Ammon's horn (tissue), 1 donor: ENCODE measurements around the gene MCOLN3.
A peak's percentile ranks its signal among the peaks of the same experiment; 100 is the strongest.
"Not testable (repeated sequence)": the region's sequence is repeated elsewhere in the genome, so short reads cannot be mapped to it uniquely, and the experiment has no call there.

Experiments used
- DNase-seq: peaks from one replicate; pipeline ENCODE4 v3.0.0-alpha.2; 2016; ENCODE audit warnings: low spot score

MCOLN3 gene

DNA sequence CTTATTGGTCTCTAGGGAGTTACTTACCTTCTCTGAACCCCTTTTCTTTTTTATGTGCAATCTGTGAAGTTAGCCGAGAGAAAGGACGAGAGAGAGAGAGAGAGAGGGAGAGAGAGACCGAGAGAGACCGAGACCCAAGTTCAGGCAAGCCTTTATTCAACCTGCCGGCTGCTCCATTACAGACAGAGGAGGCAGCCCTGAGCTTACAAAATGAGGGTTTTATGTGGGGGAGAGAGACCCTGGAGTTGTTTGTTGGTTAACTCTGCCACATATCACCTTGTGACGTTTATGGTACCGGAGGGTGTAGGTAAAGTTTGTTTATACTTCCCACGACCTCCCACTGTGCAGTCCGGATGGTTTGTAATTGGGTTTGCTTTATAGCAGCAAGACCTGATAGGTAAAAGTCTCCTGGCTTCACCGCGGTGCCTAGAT lies 1.5 kb upstream of the MCOLN3 start:
- DNase-seq: no peak

DNA sequence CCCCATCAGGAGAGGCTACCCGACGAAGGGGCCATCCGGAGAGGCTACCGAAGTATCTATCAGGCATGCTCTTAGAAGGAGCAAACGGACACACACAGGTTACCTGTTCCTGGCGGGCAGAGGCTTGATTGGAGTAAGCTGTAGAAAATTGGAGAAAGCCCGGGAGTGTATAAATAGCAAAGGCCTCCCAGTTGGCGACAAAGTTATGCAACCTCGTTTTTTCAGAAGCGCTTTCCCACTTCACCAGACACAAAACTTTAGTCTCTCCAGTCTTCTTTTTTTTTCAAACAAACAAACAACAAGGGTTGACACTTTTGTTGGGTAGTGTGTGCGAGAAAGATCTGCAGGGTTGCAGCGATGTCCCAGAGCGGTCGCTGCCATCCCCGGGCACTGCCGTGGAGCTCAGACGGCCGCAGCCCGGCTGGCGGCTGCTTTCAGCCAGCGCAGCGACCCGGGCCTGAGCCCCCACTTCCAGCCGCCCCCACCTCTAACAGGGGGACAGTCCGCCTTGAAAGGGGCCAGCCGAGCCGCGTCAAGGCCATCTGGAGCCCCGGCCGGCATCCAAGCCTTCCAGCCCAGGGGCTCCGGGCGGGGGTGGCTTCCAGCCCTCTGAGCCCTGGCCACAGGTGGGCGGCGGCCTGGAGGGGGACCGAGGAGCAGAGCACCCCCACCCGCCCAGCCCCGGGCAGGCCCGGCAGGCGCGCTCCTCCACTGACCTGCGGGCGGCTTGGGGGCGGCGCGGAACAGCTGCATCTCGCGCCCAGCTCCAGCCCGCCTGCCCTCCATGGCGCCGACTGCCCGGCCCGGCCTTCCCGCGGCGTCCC lies 616 bp downstream of the MCOLN3 start:
- no peak for DNase-seq

DNA sequence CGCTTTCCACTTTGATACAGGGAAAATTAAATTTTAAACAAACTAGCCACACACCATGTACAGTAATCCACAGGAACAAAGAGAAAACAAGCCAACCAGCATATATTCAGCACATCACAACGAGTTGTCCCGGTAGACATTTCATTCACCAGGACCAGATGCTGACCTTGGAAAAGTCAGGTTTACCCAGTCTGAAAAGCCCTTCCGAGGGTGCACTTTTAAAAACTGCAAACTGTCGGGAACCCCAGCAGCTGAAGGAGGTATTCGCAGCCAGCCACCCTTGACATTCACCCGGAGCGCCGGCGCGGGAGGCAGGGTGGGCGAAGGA lies 1.2 kb downstream of the MCOLN3 start:
- DNase-seq: no peak

DNA sequence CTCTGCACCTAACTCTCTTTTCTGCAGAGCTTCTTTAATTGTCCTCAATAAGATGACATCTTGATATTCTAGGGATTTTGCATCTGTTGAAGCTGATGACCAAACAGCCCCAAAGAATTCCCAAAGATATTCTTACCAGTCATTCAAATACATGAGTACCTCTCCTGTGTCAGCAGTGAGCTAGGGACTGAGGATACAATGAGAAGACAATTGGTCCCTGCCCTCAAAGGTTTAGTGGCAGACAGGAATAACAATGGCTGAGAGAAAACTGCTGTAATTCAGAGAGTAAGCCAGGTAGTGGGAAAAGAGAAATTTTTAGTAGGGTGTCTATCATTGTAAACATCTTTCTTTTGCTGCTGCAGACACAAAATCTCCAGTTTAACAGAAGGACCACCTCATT lies 5.9 kb downstream of the MCOLN3 start:
- no peak for DNase-seq

DNA sequence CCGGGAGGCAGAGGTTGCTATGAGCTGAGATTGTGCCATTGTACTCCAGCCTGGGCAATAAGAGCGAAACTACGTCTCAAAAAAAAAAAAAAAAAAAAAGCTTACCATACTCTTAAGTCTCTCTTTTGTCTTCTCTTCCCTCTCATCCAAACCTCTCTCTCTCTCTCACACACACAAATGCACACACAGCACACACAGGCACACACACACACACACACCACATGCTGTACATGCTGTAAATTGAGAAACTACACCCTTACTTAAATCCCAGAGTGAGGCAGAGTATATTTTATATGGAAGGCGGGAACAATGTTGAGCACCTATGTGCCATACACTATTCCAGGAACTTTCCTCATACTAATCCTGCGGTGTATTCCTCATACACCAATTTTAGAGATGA lies 6.5 kb downstream of the MCOLN3 start:
- no peak for DNase-seq

DNA sequence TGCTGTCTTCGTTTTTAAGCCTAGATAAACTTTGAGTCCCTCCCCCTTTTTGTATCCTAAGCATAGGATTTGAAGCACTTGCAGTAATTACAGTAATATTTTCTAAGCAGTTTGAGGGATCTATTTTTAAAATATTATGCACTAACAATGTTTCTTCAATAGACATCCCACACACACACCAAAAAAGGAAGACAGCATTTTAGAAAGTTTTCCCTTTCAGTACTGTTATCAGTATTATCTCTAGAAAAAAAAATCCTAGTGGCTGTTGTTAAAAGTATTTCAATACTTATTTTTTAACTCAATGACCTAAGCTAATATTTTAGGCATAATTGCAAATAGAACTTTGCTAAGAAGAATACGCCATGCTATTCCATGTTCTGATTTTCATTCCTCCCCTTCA lies 15.1 kb downstream of the MCOLN3 start:
- DNase-seq: no peak

DNA sequence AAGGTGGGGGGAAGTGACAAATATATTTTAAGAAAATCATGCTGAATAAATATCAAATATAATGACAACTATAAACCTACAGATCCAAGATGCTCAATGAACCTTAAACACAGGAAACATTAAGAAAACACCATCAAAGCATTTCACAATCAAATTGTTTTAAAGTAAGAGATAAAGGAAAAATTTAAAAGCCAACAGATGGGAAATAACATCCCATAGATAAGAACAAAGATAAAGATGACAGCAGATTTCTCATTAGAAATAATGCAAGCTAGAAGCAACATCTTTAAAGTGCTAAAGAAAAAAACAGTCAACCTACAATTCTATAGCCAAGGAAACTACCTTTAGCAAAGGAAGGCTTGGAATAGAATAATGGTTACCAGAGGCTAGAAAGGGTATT lies 17.8 kb downstream of the MCOLN3 start:
- no peak for DNase-seq

DNA sequence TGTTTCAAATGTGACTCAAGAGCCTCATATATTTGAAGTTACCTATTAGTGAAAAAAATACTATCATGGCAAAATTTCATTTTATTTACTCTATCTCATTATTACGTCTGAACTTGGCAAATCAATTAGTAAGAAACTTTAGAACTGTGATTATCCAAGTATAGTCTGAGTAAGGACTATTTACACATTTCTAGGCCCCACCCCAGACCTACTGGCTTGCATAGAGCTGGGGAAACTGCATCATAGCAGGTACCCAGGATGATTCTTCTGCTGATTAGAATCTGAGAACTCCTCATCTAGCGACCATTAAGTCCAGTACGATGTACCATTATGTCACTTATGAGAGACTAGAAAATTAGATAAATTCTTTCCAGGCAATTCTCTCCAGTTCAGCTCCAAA lies 20.1 kb downstream of the MCOLN3 start:
- no peak for DNase-seq

DNA sequence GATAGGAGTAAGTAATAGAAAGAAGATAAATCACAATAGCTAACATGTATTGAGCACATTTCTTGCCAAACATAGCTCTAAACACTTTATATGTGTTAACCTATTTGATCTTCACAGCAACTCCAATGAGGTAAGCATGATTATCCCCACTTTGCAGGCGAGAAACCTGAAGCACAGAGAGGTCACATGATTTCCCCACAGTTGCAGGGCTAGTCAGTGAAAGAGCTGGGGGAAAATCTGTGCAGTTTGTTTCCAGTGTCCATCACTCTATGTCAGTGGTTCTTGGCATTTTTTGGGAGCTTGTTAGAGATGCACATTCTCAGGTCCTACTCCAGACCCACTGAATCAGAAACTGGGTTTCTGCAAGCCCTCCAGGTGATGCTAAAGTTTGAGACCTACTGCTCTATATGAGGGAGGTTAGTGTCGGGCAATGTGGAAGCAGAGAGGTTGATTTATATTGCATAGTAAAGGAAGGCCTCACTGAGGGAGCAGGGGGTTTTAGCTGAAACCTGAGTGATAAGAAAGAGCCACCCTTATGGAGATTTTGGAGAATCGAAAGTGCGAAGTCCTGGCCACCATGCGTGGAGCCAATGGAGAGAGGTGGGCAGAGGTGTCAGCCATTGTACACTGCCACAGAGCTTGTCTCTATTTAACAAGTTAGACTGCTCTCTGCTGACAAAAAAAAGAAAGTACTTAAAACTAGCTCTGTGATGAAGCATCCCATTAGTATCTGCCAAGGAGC lies 20.9 kb downstream of the MCOLN3 start:
- no peak for DNase-seq

DNA sequence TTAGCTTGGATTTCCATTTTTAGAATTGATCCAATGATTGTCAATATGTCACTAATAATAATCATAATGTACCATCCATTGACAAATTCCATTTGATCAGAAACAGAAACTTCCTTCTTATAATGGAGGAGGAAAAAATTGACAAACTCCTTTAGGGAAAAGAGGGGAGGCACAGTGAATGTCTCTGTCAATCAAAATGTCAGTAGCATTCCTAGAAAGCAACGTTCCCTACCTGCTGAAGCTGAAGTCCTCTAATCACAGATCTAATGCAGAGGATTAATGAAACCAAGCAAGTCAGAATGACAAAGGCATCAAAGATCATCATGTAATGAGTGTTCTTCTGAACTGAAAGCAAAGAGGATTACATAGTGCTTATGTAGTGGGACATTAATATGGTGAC lies 22.4 kb downstream of the MCOLN3 start:
- no peak for DNase-seq

DNA sequence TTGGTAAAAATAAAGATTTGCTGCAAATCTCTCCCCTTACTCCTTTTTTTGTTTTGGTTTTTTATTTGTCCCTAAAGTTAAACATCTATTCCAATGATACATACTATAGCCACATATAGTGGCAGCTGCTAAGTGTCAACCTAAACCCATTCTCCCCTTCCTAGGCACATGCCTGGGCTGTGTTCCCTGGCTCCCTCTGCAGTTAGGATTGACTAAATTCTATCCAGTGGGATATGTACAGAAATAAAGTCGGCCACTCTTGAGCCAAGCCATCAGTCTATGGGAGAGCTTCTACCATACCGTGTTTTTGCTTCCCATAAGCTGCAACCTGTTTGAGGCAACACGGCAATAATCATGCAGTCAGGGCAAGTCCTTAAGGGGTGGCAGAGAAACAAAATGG lies 23.6 kb downstream of the MCOLN3 start:
- DNase-seq: no peak

DNA sequence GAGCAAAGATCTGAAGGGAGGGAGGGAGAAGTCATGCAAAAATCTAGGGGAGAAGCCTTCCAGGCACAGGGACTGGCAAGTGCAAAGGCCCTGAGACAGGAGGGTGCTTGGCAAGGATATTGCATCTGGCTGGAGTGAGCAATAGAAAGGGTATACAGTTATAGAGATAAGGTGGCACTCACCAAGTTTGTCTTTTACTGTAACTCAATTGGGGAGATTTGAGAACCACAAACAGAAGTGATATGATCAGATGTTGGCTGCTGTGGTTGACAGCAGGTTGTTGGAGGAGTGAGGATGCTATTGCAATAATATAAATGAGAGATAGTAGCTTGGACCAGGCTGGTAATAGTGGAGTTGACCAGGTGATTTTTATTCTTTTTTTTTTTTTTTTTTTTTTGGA lies 25.6 kb downstream of the MCOLN3 start:
- no peak for DNase-seq

DNA sequence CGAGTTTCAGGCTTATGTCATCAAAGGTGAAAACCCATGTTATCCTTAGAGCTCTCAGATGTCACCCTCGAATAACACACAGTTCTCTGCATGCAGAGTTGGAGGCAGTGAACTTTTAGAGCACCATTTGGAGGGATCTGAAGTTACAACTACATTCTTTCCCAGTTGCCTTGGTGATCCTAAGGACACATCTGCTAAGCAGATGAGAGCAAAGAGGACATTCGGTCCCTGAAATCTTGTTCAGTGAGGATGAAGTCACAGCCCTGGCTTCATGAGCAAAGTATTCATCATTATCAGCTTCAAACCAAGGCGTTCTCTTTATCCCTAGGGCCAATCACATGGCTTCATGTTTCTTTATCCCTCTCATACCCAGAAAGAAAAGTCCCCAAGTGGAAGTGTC lies 28.3 kb downstream of the MCOLN3 start:
- no peak for DNase-seq

DNA sequence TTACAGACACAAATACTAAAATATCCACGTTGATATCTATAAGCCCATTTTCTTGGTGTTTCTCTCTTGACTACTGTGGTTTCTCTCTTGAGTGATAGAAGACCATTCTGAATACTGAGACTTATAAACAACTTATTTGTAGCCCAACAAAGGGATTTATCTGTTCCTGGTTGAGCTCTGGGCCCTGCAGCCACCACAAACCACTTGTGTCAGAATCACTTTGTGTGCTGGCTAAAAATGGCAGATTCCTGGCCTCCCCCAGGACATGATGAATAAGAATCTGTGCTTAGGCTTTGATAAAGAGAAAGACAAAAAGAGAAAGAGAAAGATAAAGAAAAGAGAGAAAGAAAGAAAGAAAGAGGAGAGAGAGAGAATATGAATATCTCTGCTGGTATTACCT lies 32.5 kb downstream of the MCOLN3 start:
- DNase-seq: no peak

DNA sequence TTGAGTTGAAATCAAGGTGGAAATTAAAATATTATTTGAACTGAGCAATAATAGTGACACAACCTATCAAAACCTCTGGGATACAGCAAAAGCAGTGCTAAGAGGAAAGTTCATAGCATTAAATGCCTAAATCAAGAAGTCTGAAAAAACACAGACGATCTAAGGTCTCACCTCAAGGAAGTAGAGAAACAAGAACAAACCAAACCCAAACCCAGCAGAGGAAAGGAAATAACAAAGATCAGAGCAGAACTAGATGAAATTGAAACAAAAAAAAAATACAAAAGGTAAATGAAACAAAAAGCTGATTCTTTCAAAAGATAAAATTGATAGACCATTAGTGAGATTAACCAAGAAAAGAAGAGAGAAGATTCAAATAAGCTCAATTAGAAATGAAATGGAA lies 42.7 kb downstream of the MCOLN3 start:
- not testable (repeated sequence) for DNase-seq

DNA sequence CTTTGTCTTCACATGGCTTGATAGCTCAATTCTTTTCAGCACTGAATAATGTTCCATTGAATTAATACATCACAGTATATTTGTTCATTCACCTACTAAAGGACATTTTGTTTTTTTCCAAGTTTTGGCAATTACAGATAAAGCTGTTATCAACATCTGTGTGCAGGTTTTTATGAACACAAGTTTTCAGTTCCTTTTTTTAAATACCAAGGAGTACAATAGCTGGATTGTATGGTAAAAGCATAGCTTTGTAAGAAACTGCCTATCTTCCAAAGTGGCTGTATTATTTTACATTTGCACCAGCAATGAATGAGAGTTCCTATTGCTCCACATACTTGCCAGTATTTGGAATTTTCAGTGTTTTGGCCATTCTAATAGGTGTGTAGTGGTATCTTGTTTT lies 46.6 kb downstream of the MCOLN3 start:
- DNase-seq: no peak

DNA sequence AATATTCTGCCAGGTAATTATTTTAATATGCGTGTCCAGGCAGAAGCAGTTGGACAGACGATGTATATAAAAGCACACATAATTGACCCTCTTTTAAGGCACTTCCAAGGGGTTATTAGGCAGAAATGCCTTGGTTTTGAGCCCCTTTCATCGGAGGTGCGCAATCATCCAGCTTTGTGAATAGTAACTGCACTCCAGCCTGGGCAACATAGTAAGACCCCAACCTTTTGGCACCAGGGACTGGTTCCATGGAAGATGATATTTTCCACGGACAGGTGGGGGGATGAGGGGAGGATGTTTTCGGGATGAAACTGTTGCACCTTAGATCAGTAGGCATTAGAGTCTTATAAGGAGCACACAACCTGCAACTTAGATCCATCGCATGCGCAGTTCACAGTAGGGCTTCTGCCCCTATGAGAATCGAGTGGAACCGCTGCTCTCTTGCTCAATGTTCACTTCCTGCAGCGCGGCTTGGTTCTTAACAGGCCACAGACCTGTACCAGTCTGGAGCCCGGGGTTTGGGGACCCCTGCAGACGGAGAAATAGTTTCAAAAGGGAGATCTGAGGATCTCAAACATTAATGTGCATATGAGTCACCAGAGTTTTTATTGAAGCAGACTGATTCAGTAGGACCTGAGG lies 49.5 kb downstream of the MCOLN3 start:
- DNase-seq: no peak

DNA sequence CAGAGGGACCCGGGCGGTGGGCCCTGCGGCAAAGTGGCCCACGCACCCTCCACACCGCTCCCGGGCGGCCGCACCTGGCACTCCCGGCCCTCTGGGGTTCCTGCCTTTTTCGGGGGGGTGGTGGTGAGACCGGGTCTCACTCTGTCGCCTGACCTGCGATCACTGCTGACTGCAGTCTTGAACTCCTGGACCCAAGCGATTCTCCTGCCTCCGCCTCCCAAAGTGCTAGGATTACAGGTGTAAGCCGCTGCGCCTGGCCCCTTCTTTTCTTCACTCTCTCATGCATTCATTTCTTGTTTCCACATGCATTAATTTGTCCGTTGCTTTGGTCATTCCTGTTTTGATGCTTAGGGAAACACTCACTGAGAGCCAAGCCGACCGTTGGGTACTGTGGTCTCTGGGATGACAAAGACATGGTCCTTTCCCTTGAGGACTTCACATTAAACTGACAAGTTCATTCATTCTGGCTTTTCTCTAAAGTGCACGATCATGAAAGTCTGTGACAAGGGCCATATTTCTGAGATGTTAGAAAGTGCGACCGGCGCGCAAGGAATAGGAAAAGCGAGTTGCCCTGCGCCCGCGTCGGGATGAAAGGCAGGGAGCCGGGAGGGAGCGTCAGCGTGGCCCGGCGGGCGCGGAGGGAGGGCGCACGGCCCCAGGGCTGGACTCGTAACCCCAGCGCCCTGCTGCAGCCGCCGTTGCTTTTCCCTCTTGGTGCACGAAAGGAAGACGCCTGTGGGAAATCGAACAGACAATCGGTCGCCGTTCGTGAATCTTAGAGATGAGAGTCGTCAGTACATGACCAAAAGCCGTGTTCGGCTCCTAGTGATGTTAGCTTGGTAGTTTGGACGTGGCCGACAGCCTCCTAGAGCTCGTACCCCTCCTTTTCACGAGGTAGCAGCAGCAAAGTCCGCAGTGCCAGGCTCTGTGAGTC lies 50.4 kb downstream of the MCOLN3 start:
- no peak for DNase-seq

DNA sequence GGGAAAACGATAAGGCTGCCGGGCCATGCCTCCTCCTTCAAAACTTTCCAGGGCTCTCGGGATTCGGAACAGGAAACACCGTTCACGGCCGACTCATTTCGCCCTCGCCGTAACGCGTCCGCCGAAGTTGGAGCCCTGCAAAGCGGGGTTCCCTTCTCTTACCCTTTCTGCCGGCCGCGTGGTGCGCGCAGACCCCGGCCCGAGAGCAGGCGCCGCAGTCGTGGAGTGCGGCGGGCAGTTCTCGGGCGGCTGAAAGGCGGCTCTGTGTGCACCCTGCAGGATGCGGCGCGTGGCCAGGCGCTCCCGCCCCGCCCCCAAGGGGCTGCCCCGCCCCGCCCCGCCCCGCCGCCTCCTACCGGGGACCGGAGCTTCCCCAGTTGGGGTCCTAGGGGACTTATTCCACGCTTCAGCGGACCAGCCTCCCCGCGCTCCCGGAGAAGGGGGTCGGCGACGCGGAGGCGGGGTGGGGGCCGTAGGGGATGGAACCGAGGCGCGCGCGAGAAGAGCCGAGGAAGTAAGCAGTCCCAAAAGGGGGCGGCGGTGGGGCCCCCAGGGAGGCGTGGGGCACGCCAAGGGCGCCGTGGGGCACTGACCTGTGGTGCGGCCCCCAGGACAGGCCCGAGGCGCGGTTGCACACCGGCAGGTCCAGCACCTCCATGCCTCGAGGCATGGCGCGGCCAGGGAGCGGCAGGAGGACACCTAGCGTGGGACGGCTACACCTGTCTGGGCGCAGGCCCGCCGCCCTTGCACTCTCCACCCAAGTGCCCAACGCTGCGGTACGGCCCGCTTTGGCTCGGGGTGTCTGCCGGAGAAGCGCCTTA lies 51.2 kb downstream of the MCOLN3 start, which contains the start of gene MCOLN2:
Gene MCOLN2, minus strand, starts transcription at position 268 of the 821 bp plus-strand sequence. Its CDS starts 241 bp downstream, at position 27.
- DNase-seq: peak; percentile 54

DNA sequence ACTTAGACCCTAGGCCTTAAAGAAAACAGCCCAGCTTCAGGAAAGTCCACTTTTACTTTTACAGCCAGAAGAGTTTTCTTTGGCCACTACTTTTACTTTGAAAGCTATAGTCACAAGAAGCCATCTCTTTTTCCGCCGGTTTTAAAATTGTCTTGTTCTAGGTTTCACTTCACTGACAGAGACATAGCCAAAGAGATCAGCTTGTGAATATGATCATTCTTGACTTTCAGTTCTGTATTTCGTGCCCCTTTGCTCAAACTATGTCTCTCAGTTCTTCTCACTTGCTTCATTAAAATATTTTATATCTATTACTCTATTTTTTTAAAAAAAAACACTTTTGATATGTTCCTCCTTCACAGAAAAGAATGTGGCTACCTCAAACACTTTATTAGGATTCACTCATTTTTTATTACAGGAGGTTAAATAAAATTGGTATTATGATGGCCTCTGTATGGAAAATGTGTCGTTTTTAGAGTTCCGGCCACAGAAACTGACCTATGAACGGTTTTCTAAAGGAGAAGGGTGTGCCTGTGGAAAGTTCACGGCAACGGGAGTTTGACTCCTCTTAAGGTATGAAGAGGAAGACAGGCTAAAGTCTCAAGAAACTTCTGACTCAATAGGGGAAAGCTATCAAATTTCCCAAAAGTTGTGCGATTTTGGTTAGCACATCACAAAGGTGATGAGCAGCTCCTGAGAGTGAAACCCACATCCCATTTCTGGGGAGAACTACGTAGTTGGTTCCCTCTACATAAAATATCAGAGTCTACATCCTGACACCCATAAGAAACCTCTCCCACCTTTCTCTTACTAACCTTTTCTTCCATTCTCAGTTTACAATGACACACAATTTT lies 52.6 kb downstream of the MCOLN3 start:
- no peak for DNase-seq
